Tibial nerve (tissue), 3 donors: Measurements from ENCODE around the gene ETV1.

ENCODE experiments used
- POLR2A ChIP-seq, 2 donors: fragments of 450-650 bp; IDR thresholded peaks; one replicate each; pipeline ENCODE4 v1.6.1; 2017; ENCODE audit warnings: antibody characterized with exemption in 2 of 2, mild to moderate bottlenecking in 2 of 2, moderate library complexity in 2 of 2
- TF ChIP-seq, protein P1 (sequence below), 5 experiments: fragments of 200-600 bp in 3 of 5; fragments of 450-650 bp in 2 of 5; sonication (generic) in 3 of 5; IDR thresholded peaks; one replicate each; pipeline ENCODE4 v1.5.1; 2016 to 2019; ENCODE audit warnings: antibody characterized with exemption in 5 of 5, mild to moderate bottlenecking in 3 of 5, moderate library complexity in 2 of 5

DNA sequence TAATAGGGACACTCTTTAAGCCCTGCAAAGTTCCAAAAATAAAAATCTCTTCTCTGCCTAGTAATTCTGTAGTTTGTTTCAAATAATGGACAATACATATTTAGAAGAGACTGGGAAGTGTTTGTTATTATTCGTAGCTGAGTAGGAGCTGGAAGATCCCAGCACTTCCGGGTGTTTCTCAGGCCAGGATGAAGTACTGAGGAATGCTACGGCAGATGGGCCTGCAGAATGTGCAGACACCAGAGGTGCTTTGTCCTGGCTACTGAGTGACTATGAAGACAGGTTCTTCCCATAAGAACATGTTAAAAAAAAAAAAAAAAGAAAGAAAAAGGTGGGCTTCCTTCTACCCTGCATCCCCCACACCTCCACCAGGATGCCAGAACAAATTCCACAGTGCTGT is 36.1 kb downstream of the ETV1 start:
- TF ChIP-seq POLR2A (IDR thresholded peaks at IDR 0.05) = no peak
- TF ChIP-seq, protein P1, sequence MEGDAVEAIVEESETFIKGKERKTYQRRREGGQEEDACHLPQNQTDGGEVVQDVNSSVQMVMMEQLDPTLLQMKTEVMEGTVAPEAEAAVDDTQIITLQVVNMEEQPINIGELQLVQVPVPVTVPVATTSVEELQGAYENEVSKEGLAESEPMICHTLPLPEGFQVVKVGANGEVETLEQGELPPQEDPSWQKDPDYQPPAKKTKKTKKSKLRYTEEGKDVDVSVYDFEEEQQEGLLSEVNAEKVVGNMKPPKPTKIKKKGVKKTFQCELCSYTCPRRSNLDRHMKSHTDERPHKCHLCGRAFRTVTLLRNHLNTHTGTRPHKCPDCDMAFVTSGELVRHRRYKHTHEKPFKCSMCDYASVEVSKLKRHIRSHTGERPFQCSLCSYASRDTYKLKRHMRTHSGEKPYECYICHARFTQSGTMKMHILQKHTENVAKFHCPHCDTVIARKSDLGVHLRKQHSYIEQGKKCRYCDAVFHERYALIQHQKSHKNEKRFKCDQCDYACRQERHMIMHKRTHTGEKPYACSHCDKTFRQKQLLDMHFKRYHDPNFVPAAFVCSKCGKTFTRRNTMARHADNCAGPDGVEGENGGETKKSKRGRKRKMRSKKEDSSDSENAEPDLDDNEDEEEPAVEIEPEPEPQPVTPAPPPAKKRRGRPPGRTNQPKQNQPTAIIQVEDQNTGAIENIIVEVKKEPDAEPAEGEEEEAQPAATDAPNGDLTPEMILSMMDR (IDR thresholded peaks at IDR 0.05) = no peak
